H4 (cell line): Measurements from ENCODE around the gene CHPF2. TPM values are rescaled to one million over a fixed set of nuclear protein-coding genes. Genes with fewer than 3 reads are reported as not detected.

ENCODE experiments used
- DNase-seq: peaks from one replicate; pipeline ENCODE4 v3.0.0-alpha.2; 2015; ENCODE audit warnings: low spot score
- total RNA-seq: library from RNA; depleted of rRNA; stranded (reverse); fragments of >200 nt; shearing (Covaris generic); gene quantifications from 2 replicates; pipeline ENCODE4 v1.2.3, GENCODE V29; 2014

The CHPF2 gene
- total RNA-seq, 1 experiment from 2014 or later = 26.0 TPM

DNA sequence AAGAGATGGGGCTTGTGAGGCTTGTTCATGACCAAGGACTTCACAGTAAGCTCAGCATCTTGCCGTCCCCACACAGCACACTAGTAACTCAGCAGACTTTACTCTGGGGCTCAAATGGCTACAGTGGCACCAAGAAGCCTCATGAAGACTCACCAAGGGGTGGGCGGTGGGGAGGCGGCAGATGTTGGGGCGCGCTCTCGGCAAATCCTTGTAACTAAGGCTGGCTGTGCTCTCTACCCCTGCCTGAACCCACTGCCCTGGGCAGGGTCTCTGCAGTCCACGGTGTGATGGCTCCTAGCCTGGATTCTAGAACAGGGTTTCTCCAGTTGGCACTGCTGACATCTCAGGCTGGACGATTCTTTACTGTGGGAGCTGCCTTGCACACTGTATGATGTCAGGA is 28.6 kb downstream of the CHPF2 start:
- no peak for DNase-seq

DNA sequence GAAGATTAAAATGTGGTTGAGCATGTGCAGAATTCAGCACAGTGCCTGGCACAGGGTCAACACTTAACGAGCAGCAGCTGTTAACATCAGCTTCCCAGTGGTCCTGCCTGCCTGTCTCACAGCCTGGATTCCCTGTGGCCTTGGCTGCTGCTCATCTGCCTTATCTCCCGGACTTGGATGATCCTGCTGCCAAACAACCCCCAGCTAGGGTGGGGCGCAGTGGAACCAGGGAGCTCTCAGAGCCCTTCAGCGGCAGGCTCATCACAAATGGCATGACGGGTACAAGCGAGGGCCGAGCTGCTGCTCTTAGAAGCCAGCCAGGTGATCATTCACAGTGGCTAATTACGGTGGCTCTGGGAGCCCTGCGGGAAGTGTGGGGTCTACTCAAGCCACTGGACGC is 29.2 kb downstream of the CHPF2 start:
- DNase-seq = no peak

DNA sequence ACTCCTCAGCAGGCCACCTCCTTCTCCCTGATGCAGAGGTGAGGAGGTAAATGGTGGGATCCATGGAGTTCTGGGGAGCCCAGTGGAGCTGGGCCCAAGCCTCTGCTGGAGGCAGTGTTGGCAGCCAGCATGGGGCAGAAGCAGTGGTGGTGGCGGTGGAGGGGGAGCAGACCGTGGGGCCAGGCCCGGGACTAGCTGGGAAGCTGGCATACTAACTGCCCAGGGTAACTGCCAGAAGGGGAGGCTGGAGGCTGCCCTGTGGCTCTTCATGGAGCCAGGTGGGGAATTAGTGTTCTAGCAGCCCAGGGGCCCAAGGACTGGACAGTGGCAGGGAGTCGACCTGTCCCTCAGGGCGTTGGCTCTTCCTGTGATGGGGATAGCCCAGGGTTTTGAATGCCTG is 32.3 kb downstream of the CHPF2 start:
- DNase-seq = no peak

DNA sequence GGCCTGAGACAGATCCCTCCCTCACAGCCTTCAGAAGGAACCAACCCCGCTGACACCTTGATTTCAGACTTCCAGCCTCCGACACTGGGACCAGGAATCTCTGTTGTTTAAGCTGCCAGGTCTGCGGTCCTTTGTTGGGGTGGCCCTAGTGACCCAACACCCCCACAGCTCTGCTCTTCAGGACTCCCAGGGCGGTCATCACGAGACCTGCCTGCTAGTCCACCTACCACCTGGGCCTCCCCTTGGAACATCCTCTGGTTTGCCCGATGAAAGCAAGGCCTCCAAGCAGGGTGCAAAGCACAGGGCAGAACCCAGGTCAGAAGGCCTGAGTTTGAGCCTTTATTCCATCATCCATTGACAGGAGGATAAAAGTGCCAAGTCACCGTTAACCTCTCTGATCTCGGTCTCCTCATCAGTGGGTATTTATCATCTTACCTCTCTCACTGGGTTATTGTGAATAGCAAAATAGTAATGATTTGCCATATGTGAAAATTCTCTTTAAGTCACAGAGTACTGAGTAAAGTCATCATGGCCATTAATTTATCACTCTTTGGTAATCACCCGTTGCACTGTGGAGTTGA is 33.2 kb downstream of the CHPF2 start:
- DNase-seq = no peak

DNA sequence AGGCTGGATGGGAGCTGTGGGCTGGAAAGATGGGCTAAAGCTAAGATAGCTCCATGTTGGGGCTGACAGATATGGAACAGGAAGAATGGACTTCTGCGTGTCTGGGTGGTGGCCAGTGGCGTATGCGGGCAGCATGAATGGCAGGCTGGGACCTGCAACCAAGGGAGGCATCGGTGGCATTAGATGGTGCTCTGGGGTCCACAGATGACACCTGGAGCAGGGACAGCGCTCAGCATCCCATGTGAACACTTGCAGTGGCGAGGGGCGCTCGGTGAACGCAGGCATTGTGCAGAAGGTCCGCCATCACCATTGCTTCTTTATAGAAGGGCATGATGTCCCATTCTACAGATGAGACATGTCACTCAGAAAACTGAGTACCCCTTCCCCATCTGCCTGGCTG is 37.2 kb downstream of the CHPF2 start:
- no peak for DNase-seq

DNA sequence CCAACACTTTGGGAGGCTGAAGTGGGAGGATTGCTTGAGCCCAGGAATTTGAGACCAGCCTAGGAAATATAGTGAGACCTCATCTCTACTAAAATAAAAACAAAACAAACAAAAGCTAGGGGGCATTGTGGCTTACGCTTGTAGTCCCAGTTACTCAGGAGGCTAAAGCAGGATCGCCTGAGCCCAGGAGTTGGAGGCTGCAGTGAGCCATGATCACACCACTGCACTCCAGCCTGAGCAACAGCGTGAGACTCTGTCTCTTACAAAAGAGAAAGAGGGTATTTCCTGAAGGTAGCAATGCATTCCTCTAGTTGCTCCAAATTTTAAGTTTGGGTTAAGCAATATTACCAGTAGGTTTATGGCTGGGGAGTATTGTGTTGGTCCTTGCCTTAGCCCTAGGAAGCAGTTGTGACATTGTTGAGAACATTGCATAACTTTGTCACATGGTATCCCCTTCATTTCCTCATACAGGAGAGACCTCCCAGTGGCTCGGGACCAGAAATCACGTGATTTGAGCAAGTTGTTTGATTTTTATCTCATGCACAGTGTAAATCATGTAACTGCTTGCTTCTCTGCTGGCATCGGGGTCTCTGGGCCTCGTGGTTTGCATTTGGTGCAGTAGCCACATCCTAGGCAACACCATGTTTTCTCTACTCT is 39.5 kb downstream of the CHPF2 start:
- DNase-seq = peak; percentile 79

DNA sequence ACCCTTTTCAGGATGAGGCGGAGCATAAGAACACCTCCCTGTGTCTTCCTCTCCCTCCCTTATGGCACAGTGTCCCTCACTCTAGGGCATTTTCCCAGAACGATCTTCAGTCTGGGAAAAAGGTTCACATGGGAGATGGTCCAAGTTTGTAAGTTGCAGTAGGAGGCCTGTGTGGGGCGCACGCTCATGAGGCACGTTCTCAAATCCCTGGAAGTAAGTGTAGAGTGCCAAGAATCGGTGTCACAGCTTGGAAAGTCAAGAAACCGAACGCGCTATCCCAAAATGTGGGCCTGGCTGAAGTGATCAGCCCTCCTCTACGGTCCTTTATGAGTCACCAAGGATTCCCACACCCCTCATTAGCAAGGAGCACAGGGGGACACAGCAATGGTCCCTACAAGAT is 40.1 kb downstream of the CHPF2 start:
- DNase-seq = no peak

DNA sequence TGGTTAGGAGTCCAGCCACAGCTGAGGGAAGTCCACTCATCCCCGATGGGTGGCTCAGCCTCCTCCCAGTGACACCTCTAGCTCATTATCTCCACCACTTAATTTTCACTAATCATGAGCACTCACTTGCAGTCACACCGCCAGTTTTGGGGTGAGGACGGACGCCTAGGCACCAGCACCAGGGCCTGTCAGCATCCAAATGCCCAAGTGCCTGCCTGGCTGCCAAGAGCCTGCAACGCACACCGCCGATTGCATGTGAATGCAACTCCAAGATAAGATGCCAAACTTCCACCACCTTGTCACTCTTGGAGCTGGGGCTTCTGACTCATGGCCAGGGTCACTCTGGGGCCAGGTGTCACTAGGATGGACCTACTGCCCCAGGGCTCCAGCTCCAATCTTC is 40.6 kb downstream of the CHPF2 start:
- no peak for DNase-seq

DNA sequence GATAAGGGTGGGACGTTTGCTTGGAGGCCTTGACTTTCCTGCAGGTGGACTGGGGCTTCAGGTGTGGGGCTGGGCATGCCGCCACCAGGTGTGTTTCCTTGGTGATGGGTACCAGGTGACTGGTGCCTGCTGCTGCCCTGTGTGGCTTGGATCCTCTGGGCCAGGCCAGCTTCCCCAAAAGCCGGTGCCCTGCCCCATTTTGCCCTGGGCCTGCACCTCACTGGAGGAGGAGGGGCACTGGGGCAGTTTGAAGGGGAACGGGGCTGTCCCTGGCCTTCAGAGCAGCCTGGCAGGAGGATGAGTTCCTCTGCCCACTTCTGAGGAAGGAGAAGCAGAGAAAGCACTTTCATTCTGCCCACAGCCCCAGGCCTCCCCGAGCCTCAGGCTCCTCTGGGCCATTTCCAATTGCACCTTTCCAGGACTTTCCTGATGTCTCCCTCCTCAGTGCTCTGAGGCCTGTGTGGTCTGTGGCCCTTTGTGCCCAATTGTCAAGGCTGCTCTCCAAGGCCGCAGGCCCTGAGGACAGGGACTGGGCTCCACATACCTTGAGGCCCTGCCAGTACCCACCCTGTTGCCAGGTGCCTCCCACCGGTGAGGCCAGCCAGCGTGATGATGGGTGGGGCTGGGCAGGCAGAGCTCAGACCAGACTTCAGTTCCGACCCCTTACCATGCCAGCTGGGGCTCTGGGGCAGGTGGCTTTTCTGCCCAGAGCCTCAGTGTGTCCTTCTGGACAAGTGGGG is 41.5 kb downstream of the CHPF2 start:
- DNase-seq = no peak

DNA sequence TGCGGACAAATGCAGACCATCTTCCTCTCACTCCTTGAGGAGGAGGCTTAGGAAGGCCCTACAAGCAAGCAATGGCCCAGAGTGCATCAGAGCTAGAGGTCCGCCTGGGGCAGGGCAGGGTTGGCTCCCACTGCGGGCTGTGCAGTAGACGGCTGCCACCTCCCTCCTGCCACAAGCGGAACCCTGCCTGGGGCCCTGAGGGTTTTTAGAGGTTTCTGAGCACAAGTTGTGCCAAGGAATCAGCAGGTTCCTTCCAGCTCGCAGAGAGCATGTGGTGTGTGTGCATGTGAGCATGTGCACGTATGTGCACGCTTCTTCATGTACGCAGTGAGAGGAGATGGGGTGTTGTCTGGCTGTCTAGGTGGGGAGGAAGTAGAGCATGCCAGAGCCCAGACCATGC is 42.1 kb downstream of the CHPF2 start:
- DNase-seq = no peak

DNA sequence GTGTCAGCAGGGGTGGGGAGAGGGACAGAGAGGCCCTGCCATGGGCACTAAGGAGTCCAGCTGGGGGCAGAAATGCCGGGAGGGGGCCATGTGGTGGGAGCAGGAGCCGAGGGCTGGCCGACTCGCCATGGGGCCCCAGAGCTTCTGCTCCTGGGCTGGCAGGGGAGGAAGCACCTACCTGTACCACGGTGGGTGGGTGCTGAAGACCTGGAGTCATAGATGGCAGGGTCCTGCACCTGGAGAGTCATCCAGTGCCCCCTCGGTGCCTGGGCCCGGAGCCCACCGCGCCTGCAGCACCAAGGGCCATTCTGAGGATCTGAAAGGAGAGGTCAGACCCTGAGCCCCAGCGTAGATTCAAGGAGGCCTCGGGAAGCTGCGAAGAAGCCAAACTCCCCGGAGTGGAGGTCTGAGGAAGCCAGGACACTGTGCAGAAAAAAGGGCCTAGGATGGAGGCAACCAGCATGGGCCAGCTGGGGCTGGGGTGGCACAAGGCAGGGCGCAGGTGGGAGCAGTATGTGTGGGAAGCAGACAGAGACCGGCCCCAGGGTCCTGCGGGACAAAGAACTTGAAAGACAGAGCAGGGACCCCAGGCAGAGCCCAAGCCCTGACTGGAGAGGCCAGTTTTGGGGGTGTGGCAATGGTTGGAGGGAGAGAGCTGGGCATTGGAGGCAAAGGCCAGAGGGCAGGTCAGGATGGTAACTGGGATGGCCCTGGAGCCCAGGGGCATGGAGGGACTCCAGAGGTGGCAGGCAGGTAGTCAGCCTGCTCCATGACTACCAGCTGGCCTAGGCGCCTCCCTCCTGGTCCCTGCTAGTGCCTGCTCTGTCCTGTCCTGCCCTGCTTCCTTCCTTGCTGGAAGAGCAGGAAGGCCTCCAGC is 42.9 kb downstream of the CHPF2 start:
- DNase-seq = no peak

DNA sequence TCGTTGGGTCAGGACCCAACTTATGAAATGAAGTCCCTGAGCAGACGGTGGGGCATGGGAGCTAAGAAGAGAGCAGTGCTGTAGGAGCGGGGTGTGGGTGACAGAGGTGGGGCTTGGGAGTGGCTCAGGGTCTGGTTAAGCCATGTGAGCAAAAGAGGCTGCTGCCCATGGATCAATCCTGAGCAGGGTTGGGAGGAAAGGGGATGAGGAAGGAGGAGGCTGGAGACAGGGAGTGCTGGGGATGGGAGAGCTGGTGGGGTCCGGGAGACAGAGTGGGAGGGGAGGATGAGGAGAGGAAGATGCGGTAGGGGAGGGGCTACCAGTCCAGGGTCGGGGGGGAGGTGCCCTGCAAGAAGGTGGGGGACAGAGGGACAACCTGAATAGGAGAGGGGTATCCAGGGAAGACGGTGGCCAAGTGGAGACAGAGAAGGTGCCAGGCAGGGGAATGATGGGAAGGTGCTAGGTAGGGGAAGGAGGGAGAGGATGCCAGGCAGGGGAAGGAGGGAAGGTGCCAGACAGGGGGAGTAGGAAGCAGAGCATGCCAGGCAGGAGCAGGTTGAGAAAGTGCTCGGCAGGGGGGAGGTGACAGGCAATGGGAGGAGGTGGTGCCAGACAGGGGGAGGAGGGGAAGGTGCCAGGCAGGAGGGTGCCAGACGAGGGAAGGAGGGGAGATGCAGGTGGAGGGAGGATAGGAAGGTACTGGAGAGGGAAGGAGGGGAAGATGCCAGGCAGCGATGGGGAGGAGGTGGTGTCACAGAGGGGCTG is 43.7 kb downstream of the CHPF2 start:
- DNase-seq = no peak

DNA sequence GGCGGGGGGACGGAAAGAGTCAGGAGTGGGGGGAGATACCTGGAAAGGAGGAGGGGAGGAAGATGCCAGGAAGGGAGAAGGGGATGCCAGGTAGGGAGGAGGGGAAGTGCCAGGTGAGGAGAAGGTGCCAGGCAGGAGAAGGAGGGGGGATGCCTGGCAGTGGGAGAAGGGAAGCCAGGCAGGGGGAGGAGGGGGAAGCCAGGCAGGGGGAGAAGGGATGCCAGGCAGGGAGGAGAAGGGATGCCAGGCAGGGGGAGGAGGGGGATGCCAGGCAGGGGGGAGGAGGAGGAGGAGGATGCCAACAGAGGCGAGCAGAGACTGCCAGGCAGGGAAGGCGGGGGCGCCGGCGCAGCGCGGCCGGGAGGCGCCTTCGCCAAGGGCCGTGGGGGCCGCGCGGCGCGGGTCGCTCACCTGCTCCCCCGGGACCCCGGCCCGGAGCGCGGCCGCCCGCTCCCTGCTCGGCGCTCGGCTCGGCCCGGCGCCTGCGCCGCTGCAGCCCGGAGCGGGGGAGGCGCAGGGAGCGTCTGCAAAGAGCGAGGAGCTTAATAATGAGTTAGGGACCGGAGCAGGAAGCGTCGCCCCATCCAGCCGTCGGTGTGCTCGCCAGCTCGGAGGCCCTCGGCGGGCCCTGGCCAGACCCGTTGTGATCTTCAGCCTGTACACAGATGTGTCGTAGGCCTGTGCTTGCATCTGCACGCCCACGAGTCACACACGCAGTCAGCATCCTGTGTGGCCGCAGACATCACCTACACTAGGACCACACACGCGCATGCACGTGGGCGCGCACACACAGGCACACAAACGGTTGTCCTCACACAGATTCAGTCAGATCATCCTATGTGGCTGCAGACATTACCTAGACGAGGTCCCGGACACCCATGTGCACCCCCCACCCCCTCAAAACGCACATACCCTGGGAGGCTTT is 44.6 kb downstream of the CHPF2 start:
- peak; percentile 58 for DNase-seq

DNA sequence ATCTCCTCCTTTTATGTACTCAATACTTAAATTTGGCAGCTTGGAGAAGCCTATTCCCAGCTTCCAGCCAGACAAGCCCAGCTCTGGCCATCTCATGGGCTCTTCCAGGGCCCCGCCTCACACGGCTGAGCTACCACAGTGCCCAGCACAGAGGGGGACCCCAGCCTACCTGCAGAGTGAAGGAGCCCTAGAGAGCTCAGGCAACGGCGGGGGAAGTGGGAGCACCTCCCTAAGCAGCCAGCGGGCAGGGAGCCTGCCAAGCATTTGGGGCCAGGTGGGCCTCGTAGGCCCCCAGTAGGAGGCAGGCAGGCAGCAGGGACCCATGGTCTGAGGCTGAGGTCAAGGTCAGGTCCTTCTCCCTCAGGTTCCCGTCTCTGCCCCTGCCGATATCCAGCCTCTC is 45.3 kb downstream of the CHPF2 start:
- no peak for DNase-seq

DNA sequence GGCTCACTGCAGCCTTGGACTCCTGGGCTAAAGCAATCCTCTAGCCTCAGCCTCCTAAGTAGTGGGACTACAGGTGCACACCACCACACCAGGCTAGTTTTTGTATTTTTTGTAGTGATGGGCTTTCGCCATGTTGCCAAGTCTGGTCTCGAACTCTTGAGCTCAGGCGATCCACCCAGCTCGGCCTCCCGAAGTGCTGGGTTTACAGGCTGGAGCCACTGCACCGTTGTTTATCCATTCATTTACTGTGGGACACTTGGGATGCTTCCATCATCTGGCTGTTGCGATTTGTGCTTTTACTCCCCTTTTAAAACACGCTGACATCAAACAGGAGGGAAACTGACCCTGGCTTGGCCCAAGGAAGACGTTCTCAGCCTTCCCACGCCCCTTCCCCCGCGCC is 46.7 kb downstream of the CHPF2 start:
- no peak for DNase-seq

DNA sequence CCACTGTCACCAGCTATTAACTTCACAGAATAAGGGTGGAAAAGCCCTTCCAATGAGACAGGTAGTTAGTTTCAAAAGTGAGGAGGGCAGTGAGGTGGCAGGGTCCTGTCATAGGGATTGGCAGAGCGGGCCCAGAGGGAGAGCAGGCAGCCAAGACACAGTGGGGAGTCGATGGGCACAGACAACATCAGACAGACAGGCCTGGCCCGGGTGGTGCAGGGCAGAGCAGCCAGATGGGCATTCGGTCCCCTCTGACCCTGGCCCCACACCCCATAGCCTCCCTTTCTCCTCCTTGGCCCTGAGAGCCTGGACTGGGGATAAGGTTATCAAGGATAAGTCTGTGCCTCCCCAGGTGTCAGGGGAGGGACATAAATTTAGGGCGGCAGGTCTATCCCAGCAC is 47.6 kb downstream of the CHPF2 start:
- DNase-seq = no peak

DNA sequence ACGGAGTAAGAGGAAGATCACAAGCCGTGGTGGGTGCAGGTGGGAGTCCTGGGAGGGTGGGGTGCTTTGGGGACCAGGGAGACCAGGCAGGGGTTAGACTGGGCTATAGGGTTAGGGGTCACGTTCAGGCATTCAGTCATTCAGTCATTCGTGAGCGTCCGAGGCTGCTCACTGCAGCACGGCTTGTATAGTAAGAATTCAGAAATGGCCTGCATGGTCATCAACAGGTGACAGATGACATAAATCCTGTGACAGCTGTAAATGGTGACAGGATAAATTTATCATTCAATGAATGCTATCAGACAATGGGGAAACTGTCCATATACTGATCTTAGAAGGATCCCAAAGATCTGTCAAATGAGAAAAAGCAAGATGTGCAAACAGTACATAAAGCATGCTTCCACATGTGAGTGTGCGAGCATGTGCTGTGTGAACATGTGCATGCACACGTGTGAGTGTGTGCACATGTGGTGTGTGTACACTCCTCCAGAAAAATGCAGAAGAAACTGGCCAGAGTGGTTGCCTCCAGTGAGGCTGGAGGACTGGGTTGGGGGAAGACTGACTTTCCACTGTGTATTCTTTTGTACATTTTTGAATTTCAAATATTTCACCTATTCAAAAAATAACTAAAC is 48.2 kb downstream of the CHPF2 start:
- no peak for DNase-seq

DNA sequence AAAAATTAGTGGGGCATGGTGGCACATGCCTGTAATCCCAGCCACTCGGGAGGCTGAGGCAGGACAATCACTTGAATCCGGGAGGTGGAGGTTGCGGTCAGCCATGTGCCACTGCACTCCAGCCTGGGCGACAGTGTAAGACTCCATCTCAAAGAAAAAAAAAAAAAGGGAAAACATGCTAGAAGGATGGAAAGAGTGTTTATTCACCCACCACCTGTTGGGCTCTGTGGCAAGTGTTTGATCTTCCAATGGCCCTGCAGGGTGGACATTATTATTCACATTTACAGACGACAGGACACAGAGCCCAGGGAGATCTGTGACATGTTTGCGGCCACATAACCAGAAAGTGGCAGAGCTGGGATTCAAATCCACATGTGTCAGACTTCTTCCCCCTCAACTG is 49.4 kb downstream of the CHPF2 start:
- DNase-seq = no peak

DNA sequence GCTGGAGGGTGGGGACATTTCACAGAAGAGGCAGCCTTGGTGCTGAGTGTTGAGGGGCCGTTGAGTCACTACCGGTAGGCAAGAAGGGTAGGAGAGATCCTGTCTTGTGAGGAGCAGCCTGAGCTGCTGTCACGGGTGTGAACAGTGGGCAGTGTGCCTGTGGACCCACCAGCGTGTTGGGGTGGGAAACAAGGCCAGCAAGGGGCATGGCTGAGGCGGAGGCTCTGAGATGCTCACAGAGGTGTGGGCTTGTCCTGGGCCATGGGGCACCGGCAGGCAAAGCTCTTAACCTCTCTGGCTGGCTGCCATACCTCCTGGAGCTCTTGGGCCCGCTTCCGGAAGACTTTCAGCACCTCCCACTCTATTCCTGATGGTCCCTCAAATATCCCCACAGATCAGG is 49.8 kb downstream of the CHPF2 start:
- no peak for DNase-seq

DNA sequence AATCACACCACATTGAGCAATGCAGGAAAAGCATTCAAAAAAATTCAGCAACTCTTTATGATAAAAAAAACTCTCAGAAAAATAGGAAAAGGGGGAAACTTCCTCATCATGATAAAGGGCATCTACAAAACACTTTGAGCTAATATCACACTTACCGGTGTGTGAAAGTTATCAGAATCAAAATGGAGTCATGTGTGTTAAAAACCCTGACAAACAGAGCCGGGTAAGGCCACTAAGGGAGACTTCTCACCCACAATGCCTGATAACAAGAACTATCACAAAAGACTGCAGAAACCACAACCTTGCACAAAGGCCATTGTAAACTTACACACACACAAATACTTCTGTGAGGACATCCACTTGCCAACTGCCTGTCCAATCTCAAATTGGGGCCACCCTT is 51.0 kb downstream of the CHPF2 start:
- no peak for DNase-seq
